Neural progenitor cell (in vitro differentiated cells): Measurements from ENCODE around the gene ADCY1.

Experiments
- CTCF ChIP-seq: fragments of 200-600 bp; sonication (generic); IDR thresholded peaks from 2 replicates; pipeline ENCODE4 v1.5.1; 2017; ENCODE audit warnings: antibody characterized with exemption, mild to moderate bottlenecking
- EZH2 ChIP-seq: fragments of 200-600 bp; sonication (generic); IDR thresholded peaks from 2 replicates; pipeline ENCODE4 v1.6.1; 2017; ENCODE audit warnings: antibody characterized with exemption, mild to moderate bottlenecking, moderate library complexity

- TF ChIP-seq CTCF (no peak), EZH2 (no peak)
Observed at GRCh38 chr7:45699726-45700390, 125.7 kb downstream of the ADCY1 start.
